Measurements from ENCODE around the gene HTR1B.

DNA sequence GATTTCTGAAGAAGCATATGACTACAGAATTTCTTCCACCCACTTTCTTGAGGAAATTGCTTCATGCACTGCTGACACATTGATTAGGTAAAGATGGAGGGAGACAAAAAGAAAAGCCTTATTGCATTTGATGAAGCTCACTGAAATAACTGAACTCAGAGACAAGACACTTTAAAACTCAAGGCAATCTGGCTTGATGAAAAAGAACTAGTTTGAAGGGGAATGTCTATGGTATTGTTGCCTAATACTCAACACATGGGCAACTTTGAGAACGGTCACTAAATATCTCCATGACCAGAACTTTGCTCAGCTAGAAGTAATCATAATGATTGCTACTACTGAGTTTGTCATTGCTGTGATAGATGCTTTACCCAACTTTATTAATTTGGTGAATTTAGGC is 38.1 kb downstream of the HTR1B start:
- TF ChIP-seq EP300 (IDR thresholded peaks at IDR 0.05), result no peak
- TF ChIP-seq, protein P1, sequence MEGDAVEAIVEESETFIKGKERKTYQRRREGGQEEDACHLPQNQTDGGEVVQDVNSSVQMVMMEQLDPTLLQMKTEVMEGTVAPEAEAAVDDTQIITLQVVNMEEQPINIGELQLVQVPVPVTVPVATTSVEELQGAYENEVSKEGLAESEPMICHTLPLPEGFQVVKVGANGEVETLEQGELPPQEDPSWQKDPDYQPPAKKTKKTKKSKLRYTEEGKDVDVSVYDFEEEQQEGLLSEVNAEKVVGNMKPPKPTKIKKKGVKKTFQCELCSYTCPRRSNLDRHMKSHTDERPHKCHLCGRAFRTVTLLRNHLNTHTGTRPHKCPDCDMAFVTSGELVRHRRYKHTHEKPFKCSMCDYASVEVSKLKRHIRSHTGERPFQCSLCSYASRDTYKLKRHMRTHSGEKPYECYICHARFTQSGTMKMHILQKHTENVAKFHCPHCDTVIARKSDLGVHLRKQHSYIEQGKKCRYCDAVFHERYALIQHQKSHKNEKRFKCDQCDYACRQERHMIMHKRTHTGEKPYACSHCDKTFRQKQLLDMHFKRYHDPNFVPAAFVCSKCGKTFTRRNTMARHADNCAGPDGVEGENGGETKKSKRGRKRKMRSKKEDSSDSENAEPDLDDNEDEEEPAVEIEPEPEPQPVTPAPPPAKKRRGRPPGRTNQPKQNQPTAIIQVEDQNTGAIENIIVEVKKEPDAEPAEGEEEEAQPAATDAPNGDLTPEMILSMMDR (IDR thresholded peaks at IDR 0.05), result no peak
- no peak for TF ChIP-seq POLR2A (IDR thresholded peaks at IDR 0.05; ENCODE audit: low read depth)
